HG03045 (cell line): ENCODE data around the gene STX8.

ENCODE experiments used
- ATAC-seq: cut with Tn5 transposase; IDR thresholded peaks from one replicate; pipeline ENCODE4 v1.9.1; 2021; ENCODE audit warnings: mild to moderate bottlenecking, moderate library complexity; ENCODE audit not compliant: unreplicated experiment

The STX8 gene

DNA sequence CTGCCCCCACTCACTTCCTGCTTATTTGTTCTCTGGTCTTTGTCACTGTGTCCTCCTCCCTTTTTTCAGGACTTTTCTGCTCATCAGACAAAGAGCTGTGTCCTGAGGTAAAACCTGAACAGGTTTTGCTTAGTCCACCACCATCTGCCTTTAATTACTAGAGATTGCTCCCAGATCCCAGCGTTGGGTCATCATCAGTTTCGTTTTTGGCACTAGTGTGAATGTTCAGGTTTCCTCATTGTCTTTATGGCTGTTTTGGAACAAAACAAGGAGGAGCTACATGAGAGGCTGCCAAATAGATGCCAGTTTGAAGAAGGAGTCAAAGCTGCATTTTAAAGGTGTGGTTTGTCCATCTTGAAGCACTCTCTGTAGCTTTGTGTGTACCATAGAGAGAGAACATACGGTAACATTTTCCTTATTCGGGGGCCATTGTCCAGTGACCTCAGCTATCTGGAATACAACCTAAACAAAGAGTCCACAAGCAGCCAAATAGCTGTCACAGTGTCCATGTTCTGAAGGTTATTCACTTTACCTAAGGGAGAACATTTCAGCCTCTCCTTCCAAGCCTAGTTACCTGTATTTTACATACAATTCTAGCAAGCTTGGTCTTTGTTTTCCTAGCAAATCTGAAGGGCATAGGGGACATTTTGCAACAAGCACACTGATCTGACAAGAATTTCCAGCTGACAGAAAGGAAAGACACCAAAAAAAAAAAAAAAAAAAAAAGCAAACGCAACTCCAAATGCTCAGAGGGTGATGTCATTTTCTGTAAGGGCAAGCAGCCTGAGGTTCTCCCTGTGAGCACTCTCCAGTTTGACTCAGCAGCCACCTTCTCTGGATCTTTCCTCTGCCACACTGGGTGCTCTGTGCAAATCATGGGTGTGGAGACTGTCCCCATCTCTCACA, 358.2 kb downstream of the STX8 start:
- no peak for ATAC-seq

DNA sequence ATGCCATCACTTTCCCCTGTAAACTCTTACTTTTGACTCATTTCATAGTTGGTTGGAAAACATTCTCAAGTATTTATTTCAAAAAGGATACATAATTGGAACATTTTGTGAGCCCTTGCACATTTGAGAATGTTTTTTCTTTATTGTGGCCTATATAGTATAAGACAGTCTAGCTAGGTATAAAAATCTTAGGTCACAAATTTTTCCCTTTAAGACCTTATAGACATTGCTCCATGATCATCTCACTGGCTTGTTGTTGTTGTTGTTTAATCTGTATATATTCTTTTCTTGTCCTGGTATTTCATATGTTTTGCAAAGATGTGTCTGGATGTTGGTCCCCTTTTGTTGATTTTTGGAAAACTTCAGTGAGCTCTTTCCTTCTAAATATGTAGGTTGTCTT, 360.2 kb downstream of the STX8 start:
- no peak for ATAC-seq

DNA sequence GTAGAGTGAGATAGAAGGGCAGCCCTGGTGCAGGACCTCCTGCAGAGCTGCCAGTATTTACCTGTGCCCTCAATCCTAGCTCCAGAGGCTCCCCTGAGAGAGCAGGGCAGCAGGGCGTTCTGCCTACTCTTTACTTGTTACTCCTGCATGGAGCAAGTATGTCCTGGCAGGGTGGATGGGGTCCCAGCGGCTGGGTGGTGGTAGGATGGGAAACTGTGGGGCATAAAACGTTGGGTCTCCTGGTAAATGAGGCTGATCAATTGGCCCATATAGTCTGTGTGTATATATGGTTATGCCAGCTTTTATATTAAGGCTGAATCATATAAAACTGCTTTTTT, 362.3 kb downstream of the STX8 start:
- no peak for ATAC-seq

DNA sequence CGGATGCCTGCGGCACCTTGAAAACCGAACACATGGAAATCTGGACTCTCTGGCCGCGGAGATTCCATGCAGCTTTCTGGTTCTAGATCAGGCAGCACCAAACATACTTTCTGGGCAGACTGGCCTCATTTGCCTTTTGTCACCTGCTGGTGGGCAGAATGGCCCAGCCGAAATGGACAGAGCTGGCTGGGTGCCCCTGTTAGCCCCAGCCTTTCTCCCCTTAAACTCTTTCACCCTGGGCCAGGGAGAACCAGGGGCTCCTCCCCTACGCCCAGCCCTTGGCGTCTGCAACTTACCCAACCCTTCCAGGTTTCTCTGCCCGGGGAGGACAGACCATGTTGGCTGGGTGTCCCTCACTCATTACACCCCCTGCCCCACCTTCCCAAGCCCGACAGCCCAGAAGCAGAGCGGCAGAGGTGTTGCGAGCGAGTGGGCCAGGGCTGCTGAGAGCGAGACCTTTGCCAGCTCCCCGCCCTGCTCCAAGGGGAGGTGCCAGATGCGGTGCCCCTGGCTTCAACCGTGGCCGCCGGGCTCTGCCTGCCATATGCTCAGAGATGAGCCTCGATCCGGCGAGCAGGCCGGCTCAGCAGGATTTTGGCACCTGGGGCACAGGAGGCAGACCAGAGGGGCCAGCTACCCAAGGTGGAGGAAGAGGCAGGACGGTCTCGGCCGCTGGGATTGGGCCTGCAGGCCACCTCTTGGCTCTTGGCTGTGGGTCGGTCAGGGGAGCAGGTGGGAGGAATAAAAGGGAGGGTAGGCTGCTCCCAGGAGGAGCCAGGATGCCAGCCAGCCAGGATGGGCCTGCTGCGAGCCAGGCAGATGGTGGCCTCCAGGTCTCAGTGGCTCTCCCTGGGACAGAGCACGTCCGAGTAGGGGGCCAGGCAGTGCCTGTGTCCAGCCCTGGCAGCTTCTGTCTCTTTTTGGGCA, 363.0 kb downstream of the STX8 start:
- no peak for ATAC-seq

DNA sequence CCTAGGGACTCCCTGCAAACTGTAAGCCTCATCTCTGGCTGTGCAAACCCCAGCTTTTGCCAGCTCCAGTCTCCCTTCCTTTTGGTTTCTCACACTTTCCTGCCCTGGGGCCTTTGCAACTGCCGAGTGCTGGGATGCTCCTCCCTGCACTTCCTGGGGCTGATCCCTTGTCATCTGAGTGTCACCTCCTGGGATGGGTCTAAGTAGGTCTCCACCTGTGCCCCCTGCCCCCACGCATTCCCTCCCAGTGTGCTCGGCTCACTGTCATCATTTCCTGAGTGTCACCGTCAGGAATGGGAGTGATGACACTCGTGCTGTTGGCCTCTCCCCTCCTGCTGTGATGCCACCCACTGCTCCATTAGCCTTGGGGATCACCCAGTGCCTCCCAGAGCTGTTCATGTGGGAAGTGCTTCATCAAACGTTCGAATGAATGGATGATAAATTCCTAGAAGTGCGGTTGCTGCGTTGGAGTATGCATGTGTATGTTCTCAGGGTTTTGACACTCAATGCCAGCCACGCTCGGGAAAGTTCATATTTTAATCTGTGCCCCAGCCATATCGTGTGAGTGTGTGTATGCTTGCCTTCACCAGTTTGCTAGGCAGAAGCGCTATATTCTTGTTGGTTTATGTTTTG, 364.4 kb downstream of the STX8 start:
- ATAC-seq, result no peak

DNA sequence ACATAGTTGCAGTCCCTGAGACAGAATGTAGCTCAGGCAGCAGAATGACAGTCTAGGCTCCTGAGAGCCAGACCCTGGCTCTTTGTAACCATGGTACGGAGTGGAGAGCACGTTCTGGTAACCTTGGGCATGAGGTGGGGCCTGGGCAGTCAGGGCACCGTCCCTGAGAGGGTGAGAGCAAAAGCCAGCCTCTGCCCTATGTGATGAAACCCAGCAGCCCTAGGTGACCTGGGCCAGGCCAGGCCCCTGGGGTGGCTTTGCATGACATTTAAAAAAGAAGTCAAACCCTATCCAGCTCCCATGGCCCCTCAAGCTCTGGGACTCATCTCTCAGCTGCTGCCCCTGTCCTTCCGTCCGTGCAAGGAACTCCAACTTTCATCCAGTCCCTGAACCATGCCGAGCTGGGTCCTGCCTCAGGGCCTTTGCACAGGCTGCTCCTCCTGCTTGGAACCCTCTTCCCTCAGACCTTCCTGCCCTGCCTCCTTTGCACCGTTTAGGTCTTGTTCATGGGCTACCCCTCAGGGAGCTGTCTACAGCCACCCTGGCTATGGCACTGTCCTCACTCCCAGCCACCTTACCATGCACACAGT, 365.7 kb downstream of the STX8 start:
- ATAC-seq, result no peak

DNA sequence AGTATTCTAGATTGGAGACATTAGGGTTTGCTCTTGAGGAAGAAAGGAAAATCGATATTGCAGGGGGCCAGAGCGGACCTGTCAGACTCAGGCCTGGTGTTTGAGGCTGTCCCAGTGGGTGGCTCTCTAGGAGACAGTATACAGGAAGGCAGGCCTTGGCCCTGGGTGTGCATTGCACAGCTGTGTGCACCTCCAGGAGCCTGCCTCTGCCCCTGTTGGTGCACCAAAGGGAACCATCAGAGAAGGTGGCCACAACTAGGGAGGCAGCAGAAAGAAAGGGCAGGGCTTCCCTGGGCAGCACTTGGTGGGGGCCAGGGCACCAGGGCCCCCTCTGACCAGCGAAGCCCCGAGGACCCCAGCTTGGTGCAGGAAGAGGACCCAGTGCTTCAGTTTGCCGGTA, 366.3 kb downstream of the STX8 start:
- no peak for ATAC-seq

DNA sequence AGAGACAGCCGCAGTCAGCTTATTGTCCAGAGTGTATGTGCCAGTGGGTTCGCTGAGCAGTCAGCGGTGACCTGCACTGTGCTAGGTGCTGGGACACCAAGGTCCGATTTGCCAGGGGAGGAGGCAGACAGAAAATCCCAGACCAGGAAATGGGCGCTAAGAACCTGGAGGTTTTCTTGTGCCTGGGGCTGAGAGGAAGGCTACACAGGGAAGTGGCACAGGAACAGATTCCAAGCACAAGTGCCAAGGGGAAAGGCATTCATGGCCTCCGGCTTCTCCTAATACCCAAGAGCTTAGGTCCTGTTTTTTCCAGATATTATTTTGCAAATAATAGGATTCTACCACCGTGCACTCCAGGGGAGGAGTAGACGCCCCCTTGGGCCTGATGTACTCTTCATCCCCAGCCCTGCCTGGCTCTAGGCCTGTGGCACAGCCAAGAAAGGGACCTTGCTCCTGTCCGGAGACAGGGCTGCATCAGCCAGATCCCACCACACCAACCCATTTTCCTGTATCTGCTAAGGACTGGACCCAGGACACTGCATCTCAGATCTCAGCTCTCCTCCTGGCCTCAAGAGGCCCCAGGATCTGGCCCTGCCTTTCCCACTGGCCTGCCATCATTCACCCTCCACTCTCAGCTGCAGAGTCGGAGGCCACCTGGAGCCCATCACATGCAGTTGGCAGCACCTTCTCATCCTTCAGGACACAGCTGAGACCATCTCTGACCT, 367.1 kb downstream of the STX8 start:
- ATAC-seq, result no peak

DNA sequence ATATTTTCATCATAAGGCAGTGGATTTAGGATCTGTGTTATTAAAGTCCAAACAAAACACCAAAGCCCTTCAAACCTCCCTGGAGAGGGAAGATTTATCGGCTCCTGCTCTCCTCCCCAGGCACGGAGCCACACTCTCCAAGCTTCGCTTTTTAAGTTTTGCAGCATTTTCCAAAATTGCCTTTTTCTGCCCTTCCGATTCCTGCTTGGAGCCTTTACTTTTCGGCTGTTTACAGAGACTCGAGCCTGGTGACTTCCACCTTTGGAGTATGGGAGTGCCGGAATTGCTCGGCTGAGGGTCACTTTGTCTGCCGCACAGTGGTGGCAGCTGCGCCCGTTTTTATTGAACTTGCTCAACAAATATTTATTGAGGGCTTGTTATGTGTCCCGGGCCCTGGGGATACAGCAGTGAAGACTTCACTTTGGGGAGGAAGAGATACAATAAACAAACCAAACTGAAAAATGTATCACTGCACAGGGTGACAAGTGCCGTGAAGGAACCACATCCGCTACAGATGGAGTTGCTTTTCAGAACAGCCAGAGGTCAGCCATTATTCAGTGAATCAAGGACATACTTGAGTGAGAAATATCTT, 368.8 kb downstream of the STX8 start:
- no peak for ATAC-seq

DNA sequence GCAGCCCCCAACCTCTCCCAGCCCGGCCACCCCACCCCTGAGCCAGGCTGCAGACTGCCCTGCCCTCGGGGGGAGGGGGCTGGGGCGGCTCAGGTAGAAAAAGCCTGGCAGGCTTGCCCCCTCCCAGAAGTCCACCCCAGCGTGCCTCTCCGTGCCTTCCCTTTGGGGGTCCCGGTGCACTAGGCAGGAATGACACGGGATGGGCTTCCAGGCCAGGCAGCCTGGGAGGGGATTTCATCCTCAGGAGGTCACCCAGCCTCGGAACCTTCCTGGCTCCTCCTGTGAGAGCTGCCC, 369.3 kb downstream of the STX8 start:
- ATAC-seq, result no peak

DNA sequence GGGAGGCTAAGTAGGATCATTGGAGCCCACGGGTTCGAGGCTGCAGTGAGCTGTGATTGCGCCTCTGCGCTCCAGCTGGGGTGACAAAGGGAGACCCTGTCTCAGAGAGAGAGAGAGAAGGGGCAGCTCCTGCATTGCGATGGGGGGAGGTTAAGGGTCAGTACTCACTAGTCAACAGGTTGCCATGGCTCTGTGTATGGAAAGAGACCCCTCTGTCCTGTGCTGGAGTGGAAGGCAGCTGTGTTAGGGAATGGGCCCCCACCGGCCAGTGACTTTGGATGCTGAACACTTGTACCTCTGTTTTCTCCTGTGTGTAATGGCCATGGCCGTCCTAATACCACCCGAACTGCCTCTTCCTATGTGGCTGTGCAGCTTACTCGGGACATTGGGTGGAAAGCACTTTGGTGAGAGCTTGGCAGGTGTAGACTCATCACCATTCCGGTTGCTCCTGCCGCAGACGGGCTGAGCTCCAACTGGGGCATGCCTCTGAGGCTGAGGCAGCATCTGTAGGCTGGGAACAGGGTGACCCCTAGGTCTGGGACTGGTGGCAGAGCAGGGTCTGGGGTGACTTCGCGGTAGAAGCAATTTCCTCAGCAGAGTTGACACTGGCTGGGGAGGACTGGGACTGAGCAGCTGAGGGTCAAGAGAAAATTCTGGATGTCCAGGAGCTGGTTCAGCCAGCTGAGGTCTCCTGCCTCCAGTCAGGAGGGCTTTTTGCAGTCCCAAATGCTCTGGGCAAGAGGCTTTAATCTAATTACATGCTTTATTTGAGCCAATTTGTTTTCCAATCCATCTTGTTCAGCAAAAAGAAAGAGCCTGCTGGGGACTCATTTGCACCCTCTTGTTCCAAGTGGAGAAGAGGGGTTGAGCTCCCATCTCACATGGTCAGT, 369.9 kb downstream of the STX8 start:
- ATAC-seq, result no peak

DNA sequence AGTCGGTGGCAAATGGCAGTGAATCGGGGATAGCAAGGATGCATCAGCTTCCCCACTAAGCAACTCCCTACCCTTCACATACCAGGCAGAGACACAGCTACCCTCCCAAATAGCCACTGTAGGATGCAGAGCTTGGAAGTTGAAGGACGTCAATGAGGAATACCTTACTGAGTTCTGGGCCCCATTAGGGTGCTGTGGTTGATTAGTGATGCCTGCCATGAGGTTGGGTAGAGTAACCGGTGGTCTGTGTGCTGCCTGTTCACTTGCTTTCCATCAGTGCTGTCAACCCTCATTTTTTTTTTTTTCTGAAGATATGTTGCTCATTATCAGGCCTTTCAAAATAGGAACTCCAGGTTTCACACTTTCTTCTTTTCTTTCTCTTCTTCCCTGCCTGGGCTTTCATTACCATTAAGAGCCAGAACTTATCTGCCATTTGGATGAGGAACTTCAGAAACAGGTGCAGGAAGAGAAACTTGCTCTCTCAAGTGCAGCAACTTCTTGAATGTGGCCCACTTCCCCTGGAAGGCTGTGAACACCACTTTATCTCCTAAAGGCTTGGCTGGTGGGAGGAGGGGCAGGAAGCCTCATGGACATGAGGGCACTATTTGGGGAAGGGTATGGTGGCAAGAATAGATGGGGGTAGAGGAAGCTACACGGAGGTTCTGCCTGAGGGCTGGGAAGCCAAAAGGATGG, 370.8 kb downstream of the STX8 start:
- ATAC-seq, result no peak

DNA sequence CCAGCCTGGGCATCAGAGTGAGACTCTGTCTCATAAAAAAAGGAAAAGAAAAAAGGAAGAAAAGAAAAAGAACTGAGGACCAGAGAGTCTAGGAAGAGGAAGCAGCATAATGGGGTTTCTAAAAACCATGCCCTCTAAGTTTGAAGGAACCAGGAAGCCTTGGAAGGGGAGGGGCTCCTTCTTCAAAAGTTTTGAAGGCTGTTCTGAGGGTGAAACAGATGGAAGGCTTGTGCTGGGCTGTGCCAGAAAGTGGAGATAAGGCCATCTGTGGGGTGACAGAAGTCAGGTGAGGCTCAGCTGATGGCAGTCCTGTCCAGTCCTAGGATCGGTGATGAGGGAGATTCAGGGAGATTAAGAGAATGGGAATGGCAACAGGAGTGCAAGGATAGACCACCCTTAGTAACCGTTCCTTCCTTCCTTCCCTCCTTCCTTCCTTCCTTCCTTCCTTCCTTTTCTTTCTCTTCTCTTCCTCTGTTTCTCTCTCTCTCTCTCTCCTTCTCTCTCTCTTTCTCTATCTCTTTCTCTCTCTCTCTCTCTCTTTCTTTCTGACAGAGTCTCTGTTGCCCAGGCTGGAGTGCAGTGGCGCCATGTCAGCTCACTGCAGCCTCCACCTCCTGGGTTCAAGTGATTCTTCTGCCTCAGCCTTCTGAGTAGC, 371.7 kb downstream of the STX8 start:
- no peak for ATAC-seq

DNA sequence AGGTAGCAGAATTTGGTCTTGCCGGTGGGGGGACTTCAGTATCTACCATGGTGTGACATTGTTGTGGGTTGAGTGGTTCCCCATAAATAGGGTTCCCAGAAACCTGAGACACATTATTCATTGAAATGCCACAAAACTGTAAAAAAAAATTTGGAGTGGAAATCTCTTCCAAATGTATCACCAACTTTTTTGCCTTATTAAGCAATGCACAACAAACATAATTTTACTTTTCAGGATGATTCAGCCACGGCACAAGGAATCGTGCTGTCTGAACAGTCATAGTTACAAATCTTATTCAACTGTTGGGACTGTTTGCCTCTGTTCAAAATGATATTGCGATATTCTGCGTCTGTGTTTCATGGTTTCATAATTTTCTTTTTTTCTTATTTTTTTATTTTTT, 373.1 kb downstream of the STX8 start:
- no peak for ATAC-seq

DNA sequence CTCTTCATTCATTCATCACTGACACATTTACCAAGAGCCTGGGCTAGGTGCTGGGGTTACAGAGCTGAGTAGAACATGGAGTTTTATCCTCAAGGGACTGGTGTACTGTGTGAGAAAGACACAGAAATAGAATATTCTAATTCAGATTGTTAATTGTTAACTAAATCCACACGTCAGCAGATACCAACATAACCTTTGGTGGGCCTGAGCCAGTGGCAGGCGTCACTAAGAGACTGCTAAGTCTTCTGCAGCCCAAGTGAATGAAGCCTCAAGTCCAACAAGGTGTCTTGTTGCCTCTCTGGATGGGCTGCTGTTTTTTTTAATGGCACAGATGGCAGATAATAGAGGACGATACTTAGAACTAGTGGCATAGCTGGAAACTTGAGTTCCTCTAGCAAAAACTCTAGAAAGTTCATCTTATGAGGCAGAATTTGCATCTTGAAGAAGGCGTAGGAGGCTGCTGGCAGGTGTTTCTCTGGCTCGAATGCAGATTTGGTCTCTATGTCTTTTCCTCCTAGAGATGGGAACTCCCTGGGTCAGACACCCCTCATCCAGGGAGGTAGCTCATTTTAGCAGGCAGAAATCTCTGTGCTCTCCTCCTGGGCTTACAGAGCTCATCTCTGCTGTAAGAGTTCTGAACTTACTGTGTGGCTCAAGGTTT, 374.8 kb downstream of the STX8 start:
- peak; percentile 53 for ATAC-seq
